WTC11 (cell line): ENCODE results near the gene COLQ. TPM values are rescaled to one million over a fixed set of nuclear protein-coding genes. Genes with fewer than 3 reads are reported as not detected.

Experiments
- ATAC-seq: fragments of 200-7000 bp; cut with Tn5 transposase; 2 replicates; pipeline ENCODE4 v1.10.0; 2021; ENCODE audit warnings: mild to moderate bottlenecking, moderate library complexity
- CTCF ChIA-PET: fragments of 300-600 bp; sonication (Branson Sonifier 250); formaldehyde crosslinking; loops from one replicate; lab custom pipeline; 2021; ENCODE audit warnings: antibody characterized with exemption; lab: Charles Lee
- POLR2A ChIA-PET: fragments of 350-600 bp; sonication (Branson Sonifier 250); formaldehyde crosslinking; loops from one replicate; lab custom pipeline; 2021; ENCODE audit warnings: antibody characterized with exemption; lab: Charles Lee
- DNase-seq: peaks from one replicate; pipeline ENCODE4 v3.0.0; 2021; ENCODE audit warnings: low spot score
- H3K27ac Mint-ChIP-seq: 2 replicates; pipeline ENCODE4 v1.8.0; 2021; ENCODE audit warnings: mixed read lengths
- H3K27me3 Mint-ChIP-seq: 2 replicates; pipeline ENCODE4 v1.8.0; 2021; ENCODE audit warnings: low read depth, mild to moderate bottlenecking, moderate library complexity, mixed read lengths
- H3K36me3 Mint-ChIP-seq: 2 replicates; pipeline ENCODE4 v1.8.0; 2021; ENCODE audit warnings: mixed read lengths
- H3K4me1 Mint-ChIP-seq: 2 replicates; pipeline ENCODE4 v1.8.0; 2022; ENCODE audit warnings: mixed read lengths
- H3K4me3 Mint-ChIP-seq: 2 replicates; pipeline ENCODE4 v1.8.0; 2021; ENCODE audit warnings: mild to moderate bottlenecking, moderate library complexity, mixed read lengths
- H3K9me3 Mint-ChIP-seq: 2 replicates; pipeline ENCODE4 v1.8.0; 2021; ENCODE audit warnings: mixed read lengths
- ARID4B ChIP-seq: sonication (generic); formaldehyde crosslinking; IDR thresholded peaks from 2 replicates; pipeline ENCODE4 v1.8.0; 2023; ENCODE audit warnings: missing genetic modification reagents, mild to moderate bottlenecking, borderline replicate concordance
- ERG ChIP-seq: fragments of 250-450 bp; sonication (Bioruptor Pico); IDR thresholded peaks from 2 replicates; pipeline ENCODE4 v1.8.0; 2021; ENCODE audit warnings: mild to moderate bottlenecking
- GABPB1 ChIP-seq: sonication (generic); formaldehyde crosslinking; IDR thresholded peaks from 2 replicates; pipeline ENCODE4 v1.8.1; 2023; ENCODE audit warnings: mild to moderate bottlenecking, missing genetic modification reagents
- MLX ChIP-seq: sonication (generic); formaldehyde crosslinking; IDR thresholded peaks from 2 replicates; pipeline ENCODE4 v1.8.1; 2023; ENCODE audit warnings: mild to moderate bottlenecking, missing genetic modification reagents, moderate library complexity
- MYBL2 ChIP-seq: sonication (generic); formaldehyde crosslinking; IDR thresholded peaks from 2 replicates; pipeline ENCODE4 v1.8.1; 2023; ENCODE audit warnings: mild to moderate bottlenecking, moderate library complexity, missing genetic modification reagents
- PRDM15 ChIP-seq: sonication (generic); formaldehyde crosslinking; IDR thresholded peaks from 2 replicates; pipeline ENCODE4 v1.8.0; 2022; ENCODE audit warnings: missing genetic modification reagents
- RELA ChIP-seq: sonication (generic); formaldehyde crosslinking; IDR thresholded peaks from 2 replicates; pipeline ENCODE4 v1.8.1; 2022; ENCODE audit warnings: missing genetic modification reagents, mild to moderate bottlenecking, borderline replicate concordance
- TCF7 ChIP-seq: sonication (generic); formaldehyde crosslinking; IDR thresholded peaks from 2 replicates; pipeline ENCODE4 v1.8.0; 2022; ENCODE audit warnings: mild to moderate bottlenecking, low read depth, missing genetic modification reagents, moderate library complexity
- ZNF219 ChIP-seq: sonication (generic); formaldehyde crosslinking; IDR thresholded peaks from 2 replicates; pipeline ENCODE4 v1.8.0; 2023; ENCODE audit warnings: missing genetic modification reagents, mild to moderate bottlenecking, borderline replicate concordance
- ZNF281 ChIP-seq: sonication (generic); formaldehyde crosslinking; IDR thresholded peaks from 2 replicates; pipeline ENCODE4 v1.8.0; 2023; ENCODE audit warnings: mild to moderate bottlenecking, missing genetic modification reagents
- ZNF532 ChIP-seq: fragments of 250-450 bp; sonication (Bioruptor Pico); IDR thresholded peaks from 2 replicates; pipeline ENCODE4 v1.9.0; 2021; ENCODE audit warnings: mild to moderate bottlenecking, borderline replicate concordance
- ZNF671 ChIP-seq: fragments of 250-450 bp; sonication (Bioruptor Pico); IDR thresholded peaks from 2 replicates; pipeline ENCODE4 v1.8.0; 2021; ENCODE audit warnings: mild to moderate bottlenecking
- total RNA-seq: library from RNA; stranded (reverse); gene quantifications from 3 replicates; pipeline ENCODE4 v1.2.3, GENCODE V29; 2021

The COLQ gene
- total RNA-seq, 1 experiment from 2014 or later: 2.2 TPM

GRCh38 chr3:15505479-15506165 is 15.9 kb downstream of the COLQ start:
- H3K27ac Mint-ChIP-seq: no peak overlapping the region
- CTCF ChIA-PET: interaction anchor here (1.3 kb wide), 1 partner anchor 21 kb away, joined by 3 read pairs; no protein-coding TSS in a partner anchor
- DNase-seq (no peak), ATAC-seq (no peak)
- no peaks in the 10 kb centered on the region for H3K9me3 Mint-ChIP-seq
- POLR2A ChIA-PET: no interaction called here
- no peak overlapping the region for H3K4me3 Mint-ChIP-seq
- TF ChIP-seq RELA: no peak
- TF ChIP-seq ZNF219: no peak
- no peaks in the 10 kb centered on the region for H3K36me3 Mint-ChIP-seq
- peaks cover under 1% of the 10 kb centered on the region; the same call in 1 of the 2 replicates for H3K27me3 Mint-ChIP-seq
- H3K4me1 Mint-ChIP-seq: no peaks in the 10 kb centered on the region

GRCh38 chr3:15502616-15503015 is 18.9 kb downstream of the COLQ start:
- H3K27ac Mint-ChIP-seq: no peak overlapping the region
- TF ChIP-seq PRDM15 (CRISPR knock-in tag) (no peak), TCF7 (CRISPR knock-in tag) (no peak), MYBL2 (CRISPR knock-in tag) (no peak), ZNF281 (no peak), ZNF532 (CRISPR knock-in tag) (no peak), ZNF671 (CRISPR knock-in tag) (no peak), ERG (CRISPR knock-in tag) (no peak), GABPB1 (CRISPR knock-in tag) (no peak), ARID4B (no peak), MLX (CRISPR knock-in tag) (no peak)
- TF ChIP-seq, all 79 proteins: peak for 0
- Mint-ChIP-seq H3K4me3 (no peak overlapping the region), H3K4me1 (no peaks in the 10 kb centered on the region), H3K27me3 (peaks cover 3% of the 10 kb centered on the region; the same call in 1 of the 2 replicates), H3K36me3 (no peaks in the 10 kb centered on the region), H3K9me3 (no peaks in the 10 kb centered on the region)
- POLR2A ChIA-PET: no interaction called here
- CTCF ChIA-PET: no interaction called here
- no peak for DNase-seq
- no peak for ATAC-seq
